HG03064 (cell line): ENCODE results near the gene ELK4.

ENCODE experiments used
- ATAC-seq: cut with Tn5 transposase; IDR thresholded peaks from one replicate; pipeline ENCODE4 v1.9.1; 2021; ENCODE audit warnings: low read depth; ENCODE audit not compliant: unreplicated experiment

ELK4 gene

GRCh38 chr1:205631768-205632668 lies at the start of gene ELK4:
TSS of gene ELK4 (minus strand) at chr1:205632011. CDS start at chr1:205623882, 8,129 bp downstream.
- ATAC-seq = peak; percentile 81

GRCh38 chr1:205681364-205681763 lies 49.6 kb upstream of the ELK4 start:
- no peak for ATAC-seq

- ATAC-seq = no peak
Observed at GRCh38 chr1:205680073-205680851, 48.5 kb upstream of the ELK4 start, which contains the start of gene SLC45A3. TSS of gene SLC45A3 (minus strand) at chr1:205680509. CDS start at chr1:205664656, 15,853 bp downstream.

GRCh38 chr1:205678286-205679111 lies 46.7 kb upstream of the ELK4 start:
- no peak for ATAC-seq

GRCh38 chr1:205677167-205677566 lies 45.4 kb upstream of the ELK4 start:
- no peak for ATAC-seq

- ATAC-seq = no peak
Observed at GRCh38 chr1:205676597-205676996, 44.8 kb upstream of the ELK4 start.

- no peak for ATAC-seq
Observed at GRCh38 chr1:205676002-205676401, 44.2 kb upstream of the ELK4 start.

GRCh38 chr1:205675247-205675646 lies 43.4 kb upstream of the ELK4 start:
- ATAC-seq = no peak

- ATAC-seq = no peak
Observed at GRCh38 chr1:205672970-205673369, 41.2 kb upstream of the ELK4 start.

GRCh38 chr1:205672395-205672889 lies 40.6 kb upstream of the ELK4 start:
- no peak for ATAC-seq

GRCh38 chr1:205670611-205671430 lies 39.0 kb upstream of the ELK4 start:
- no peak for ATAC-seq

- no peak for ATAC-seq
Observed at GRCh38 chr1:205670150-205670446, 38.3 kb upstream of the ELK4 start.

- ATAC-seq = no peak
Observed at GRCh38 chr1:205669341-205670149, 37.7 kb upstream of the ELK4 start.

- no peak for ATAC-seq
Observed at GRCh38 chr1:205668951-205669340, 37.1 kb upstream of the ELK4 start.

- no peak for ATAC-seq
Observed at GRCh38 chr1:205667909-205668643, 36.3 kb upstream of the ELK4 start.

- no peak for ATAC-seq
Observed at GRCh38 chr1:205666372-205667166, 34.8 kb upstream of the ELK4 start.

- no peak for ATAC-seq
Observed at GRCh38 chr1:205665201-205666045, 33.6 kb upstream of the ELK4 start.
